ENCODE results near the gene SMCO1. TPM values are rescaled to one million over a fixed set of nuclear protein-coding genes. Genes with fewer than 3 reads are reported as not detected.
"Not testable (repeated sequence)": the region's sequence is repeated elsewhere in the genome, so short reads cannot be mapped to it uniquely, and the experiment has no call there.

SMCO1 gene
- total RNA-seq, 1 experiment from 2014 or later, result not detected

- no peak for DNase-seq (ENCODE audit: low read depth)
Measured at GRCh38 chr3:196523841-196524240, 8.7 kb upstream of the SMCO1 start.

GRCh38 chr3:196521291-196521690, 6.1 kb upstream of the SMCO1 start:
- not testable (repeated sequence) for DNase-seq (ENCODE audit: low read depth)

GRCh38 chr3:196519718-196520082, 4.6 kb upstream of the SMCO1 start:
- DNase-seq (ENCODE audit: low read depth), result no peak

- peak; percentile 77 for DNase-seq (ENCODE audit: low read depth)
Measured at GRCh38 chr3:196518966-196519717, 4.0 kb upstream of the SMCO1 start.

GRCh38 chr3:196517919-196518318, 2.8 kb upstream of the SMCO1 start:
- DNase-seq (ENCODE audit: low read depth), result no peak

- DNase-seq (ENCODE audit: low read depth), result no peak
Measured at GRCh38 chr3:196517162-196517800, 2.1 kb upstream of the SMCO1 start.

- DNase-seq (ENCODE audit: low read depth), result no peak
Measured at GRCh38 chr3:196514350-196514716, 813 bp downstream of the SMCO1 start.

- DNase-seq (ENCODE audit: low read depth), result no peak
Measured at GRCh38 chr3:196513697-196514349, 1.3 kb downstream of the SMCO1 start.

GRCh38 chr3:196511646-196512425, 3.3 kb downstream of the SMCO1 start:
- not testable (repeated sequence) for DNase-seq (ENCODE audit: low read depth)

GRCh38 chr3:196511108-196511507, 4.0 kb downstream of the SMCO1 start:
- not testable (repeated sequence) for DNase-seq (ENCODE audit: low read depth)

GRCh38 chr3:196506687-196507086, 8.5 kb downstream of the SMCO1 start:
- no peak for DNase-seq (ENCODE audit: low read depth)

GRCh38 chr3:196504556-196504955, 10.6 kb downstream of the SMCO1 start:
- DNase-seq (ENCODE audit: low read depth), result no peak

GRCh38 chr3:196504077-196504398, 11.1 kb downstream of the SMCO1 start:
- not testable (repeated sequence) for DNase-seq (ENCODE audit: low read depth)

GRCh38 chr3:196503196-196504076, 11.7 kb downstream of the SMCO1 start, which contains the start of gene RNF168:
TSS of gene RNF168 (minus strand) at chr3:196503768. CDS start at chr3:196503173, 595 bp downstream.
- DNase-seq (ENCODE audit: low read depth), result peak; percentile 94

GRCh38 chr3:196502775-196503195, 12.4 kb downstream of the SMCO1 start:
- DNase-seq (ENCODE audit: low read depth), result peak; percentile 84

GRCh38 chr3:196501316-196502044, 13.7 kb downstream of the SMCO1 start:
- DNase-seq (ENCODE audit: low read depth), result peak; percentile 31

- DNase-seq (ENCODE audit: low read depth), result no peak
Measured at GRCh38 chr3:196499807-196500524, 15.2 kb downstream of the SMCO1 start.

- peak; percentile 37 for DNase-seq (ENCODE audit: low read depth)
Measured at GRCh38 chr3:196499061-196499460, 16.1 kb downstream of the SMCO1 start.

- no peak for DNase-seq (ENCODE audit: low read depth)
Measured at GRCh38 chr3:196498297-196498696, 16.8 kb downstream of the SMCO1 start.

- no peak for DNase-seq (ENCODE audit: low read depth)
Measured at GRCh38 chr3:196496183-196496582, 19.0 kb downstream of the SMCO1 start.
